HepG2 (cell line): ENCODE results near the gene RNASE4. TPM values are rescaled to one million over a fixed set of nuclear protein-coding genes. Genes with fewer than 3 reads are reported as not detected.

Experiments used
- BRCA1 ChIP-seq: sonication (generic); formaldehyde crosslinking; IDR thresholded peaks from 2 replicates; pipeline ENCODE4 v1.4.0; 2020; ENCODE audit warnings: missing genetic modification reagents
- EP300 ChIP-seq, 3 experiments: sonication (generic) in 1 of 3; formaldehyde crosslinking in 1 of 3; IDR thresholded peaks; 2 replicates each; pipeline versions ENCODE4 v1.5.1 to v1.6.1; 2011 to 2020; ENCODE audit warnings: low read depth in 2 of 3, low read length in 2 of 3, borderline replicate concordance in 1 of 3, improper control_type of control experiment in 1 of 3, mild to moderate bottlenecking in 1 of 3, missing genetic modification reagents in 1 of 3, moderate library complexity in 1 of 3
- FOXA3 ChIP-seq: IDR thresholded peaks from 2 replicates; pipeline ENCODE4 v1.6.1; 2016; ENCODE audit warnings: missing genetic modification reagents, missing compliant biosample characterization
- HNF1A ChIP-seq, 2 experiments: sonication (generic) in 1 of 2; formaldehyde crosslinking in 1 of 2; IDR thresholded peaks; 2 replicates each; pipeline versions ENCODE4 v1.4.0 to v1.6.1; 2016 to 2020; ENCODE audit warnings: borderline replicate concordance in 1 of 2, low read depth in 1 of 2, mild to moderate bottlenecking in 1 of 2, missing genetic modification reagents in 1 of 2
- ISL2 ChIP-seq: sonication (generic); formaldehyde crosslinking; IDR thresholded peaks from 2 replicates; pipeline ENCODE4 v1.5.0; 2020; ENCODE audit warnings: missing genetic modification reagents
- MTF2 ChIP-seq: sonication (generic); formaldehyde crosslinking; IDR thresholded peaks from 2 replicates; pipeline ENCODE4 v1.5.0; 2020; ENCODE audit warnings: missing genetic modification reagents, borderline replicate concordance
- NFYB ChIP-seq: sonication (generic); formaldehyde crosslinking; IDR thresholded peaks from 2 replicates; pipeline ENCODE4 v1.4.0; 2020; ENCODE audit warnings: missing genetic modification reagents
- POLR2A ChIP-seq, 2 experiments: IDR thresholded peaks; 2 replicates each; pipeline ENCODE4 v1.6.1; 2011; ENCODE audit warnings: low read depth in 2 of 2, low read length in 2 of 2, mild to moderate bottlenecking in 1 of 2, moderate library complexity in 1 of 2; ENCODE audit not compliant: insufficient read depth in 1 of 2
- RELA ChIP-seq: sonication (generic); formaldehyde crosslinking; IDR thresholded peaks from 2 replicates; pipeline ENCODE4 v1.4.0; 2020; ENCODE audit warnings: missing genetic modification reagents
- SMAD3 ChIP-seq: sonication (generic); formaldehyde crosslinking; IDR thresholded peaks from 2 replicates; pipeline ENCODE4 v1.4.0; 2020; ENCODE audit warnings: missing genetic modification reagents
- SNRNP70 ChIP-seq: fragments of 200-400 bp; formaldehyde crosslinking; IDR thresholded peaks from 2 replicates; pipeline ENCODE4 v1.6.1; 2017; ENCODE audit warnings: mild to moderate bottlenecking, low read depth, low read length, moderate library complexity
- ZFP36L2 ChIP-seq: sonication (generic); formaldehyde crosslinking; IDR thresholded peaks from 2 replicates; pipeline ENCODE4 v1.4.0; 2020; ENCODE audit warnings: missing genetic modification reagents
- ZMYM4 ChIP-seq: sonication (generic); formaldehyde crosslinking; IDR thresholded peaks from 2 replicates; pipeline ENCODE4 v1.8.1; 2023; ENCODE audit warnings: mild to moderate bottlenecking, missing genetic modification reagents
- ZNF12 ChIP-seq: sonication (generic); formaldehyde crosslinking; IDR thresholded peaks from 2 replicates; pipeline ENCODE4 v1.5.0; 2020; ENCODE audit warnings: missing genetic modification reagents
- ZNF326 ChIP-seq: sonication (generic); formaldehyde crosslinking; IDR thresholded peaks from 2 replicates; pipeline ENCODE4 v1.4.0; 2020; ENCODE audit warnings: missing genetic modification reagents, borderline replicate concordance
- ZNF512 ChIP-seq: sonication (generic); formaldehyde crosslinking; IDR thresholded peaks from 2 replicates; pipeline ENCODE4 v1.4.0; 2020; ENCODE audit warnings: mild to moderate bottlenecking, missing genetic modification reagents
- ZNF552 ChIP-seq: sonication (generic); formaldehyde crosslinking; IDR thresholded peaks from 2 replicates; pipeline ENCODE4 v1.9.0; 2022; ENCODE audit warnings: missing genetic modification reagents, mild to moderate bottlenecking, borderline replicate concordance
- ZNF574 ChIP-seq: sonication (generic); formaldehyde crosslinking; IDR thresholded peaks from 2 replicates; pipeline ENCODE4 v1.4.0; 2020; ENCODE audit warnings: missing genetic modification reagents
- ZNF777 ChIP-seq: sonication (generic); formaldehyde crosslinking; IDR thresholded peaks from 2 replicates; pipeline ENCODE4 v1.4.0; 2020; ENCODE audit warnings: missing genetic modification reagents
- ZNF878 ChIP-seq: sonication (generic); formaldehyde crosslinking; IDR thresholded peaks from 2 replicates; pipeline ENCODE4 v1.8.1; 2023; ENCODE audit warnings: mild to moderate bottlenecking, missing genetic modification reagents, moderate library complexity
- polyA plus RNA-seq, 8 experiments: library from polyadenylated mRNA; depleted of rRNA in 3 of 8; stranded (reverse) in 7 of 8; unstranded in 1 of 8; fragments of >200 nt; fragmentation: Illumina TruSeq in 4 of 8; extraction: Trizol in 4 of 8; gene quantifications; 2 replicates each; pipeline versions ENCODE4 v1.2.1 to v1.2.3, GENCODE V29; 2011 to 2016; ENCODE audit warnings: low read depth in 4 of 8, missing spikeins in 1 of 8, mixed read lengths in 1 of 8; ENCODE audit not compliant: insufficient read depth in 1 of 8
- total RNA-seq, 5 experiments: library from RNA; depleted of rRNA; stranded (reverse); fragments of >200 nt; fragmentation: Illumina TruSeq; extraction: Trizol; gene quantifications; 2 replicates each; pipeline ENCODE4 v1.2.3, GENCODE V29; 2016; ENCODE audit warnings: low read depth in 1 of 5

RNASE4 gene
- total and polyA plus RNA-seq, 2 of the 13 experiments (the other 11 are each of a cell fraction or from before 2014, with no cell fraction given): 109 to 983 TPM

- TF ChIP-seq ZNF574 (CRISPR knock-in tag) (no peak), NFYB (CRISPR knock-in tag) (no peak), ZNF552 (no peak), ZMYM4 (no peak), ZNF777 (CRISPR knock-in tag) (no peak), ZNF12 (CRISPR knock-in tag) (0 out of 2 replicates have a peak, but pooled peaks have one; percentile 46), HNF1A (IDR thresholded peaks at IDR 0.05; ENCODE audit: low read depth) (peak; percentile 52; the same call in 1 of the 2 replicates), HNF1A (CRISPR knock-in tag; IDR thresholded peaks at IDR 0.05; ENCODE audit: borderline replicate concordance) (peak; percentile 60; the same call in 1 of the 2 replicates), SNRNP70 (no peak), POLR2A (IDR thresholded peaks at IDR 0.05; ENCODE audit: insufficient read depth in 1 of 2, low read depth in 2 of 2, low read length in 2 of 2) (no peak), ZFP36L2 (CRISPR knock-in tag) (no peak), SMAD3 (CRISPR knock-in tag) (peak; percentile 86; the same call in 1 of the 2 replicates), ZNF878 (CRISPR knock-in tag) (peak; percentile 54; the same call in 1 of the 2 replicates), MTF2 (CRISPR knock-in tag) (no peak), ZNF326 (CRISPR knock-in tag) (no peak), ZNF512 (CRISPR knock-in tag) (no peak), RELA (CRISPR knock-in tag) (no peak), BRCA1 (CRISPR knock-in tag) (no peak), ISL2 (0 out of 2 replicates have a peak, but pooled peaks have one; percentile 61), FOXA3 (peak; percentile 92), EP300 (IDR thresholded peaks at IDR 0.05; ENCODE audit: low read depth in 2 of 2, low read length in 2 of 2) (peak in 1 of 2 experiments; percentile 88; a peak in 2 of 4 replicates), EP300 (CRISPR knock-in tag; IDR thresholded peaks at IDR 0.05; ENCODE audit: borderline replicate concordance) (peak; percentile 87)
These were observed 12.6 kb upstream of the RNASE4 start (continued) for GRCh38 chr14:20671597-20672283.
